Left lobe of liver (tissue), 2 donors: ENCODE data around the gene COG8. TPM values are rescaled to one million over a fixed set of nuclear protein-coding genes. Genes with fewer than 3 reads are reported as not detected.
A peak's percentile ranks its signal among the peaks of the same experiment; 100 is the strongest.

Source experiments
- ATAC-seq: fragments of 200-7000 bp; cut with Tn5 transposase; one replicate; pipeline ENCODE4 v1.9.1; 2020; ENCODE audit warnings: mild to moderate bottlenecking, moderate library complexity
- DNase-seq: peaks from one replicate; pipeline ENCODE4 v3.0.0-alpha.2; 2020; ENCODE audit warnings: low spot score
- total RNA-seq: library from RNA; stranded (reverse); gene quantifications from one replicate; pipeline ENCODE4 v1.2.1, GENCODE V29; 2021
- donor health status: DM: no; HTN: no; CAD: no; lungs with moderate emphysema.
- donor health status: DM: no; HTN: yes; CAD: no.

The COG8 gene
- total RNA-seq, 1 donor from 2014 or later = 27.8 TPM

GRCh38 chr16:69320740-69321073 is 18.7 kb downstream of the COG8 start:
- DNase-seq (peak; percentile 41), ATAC-seq (no peak)

DNA sequence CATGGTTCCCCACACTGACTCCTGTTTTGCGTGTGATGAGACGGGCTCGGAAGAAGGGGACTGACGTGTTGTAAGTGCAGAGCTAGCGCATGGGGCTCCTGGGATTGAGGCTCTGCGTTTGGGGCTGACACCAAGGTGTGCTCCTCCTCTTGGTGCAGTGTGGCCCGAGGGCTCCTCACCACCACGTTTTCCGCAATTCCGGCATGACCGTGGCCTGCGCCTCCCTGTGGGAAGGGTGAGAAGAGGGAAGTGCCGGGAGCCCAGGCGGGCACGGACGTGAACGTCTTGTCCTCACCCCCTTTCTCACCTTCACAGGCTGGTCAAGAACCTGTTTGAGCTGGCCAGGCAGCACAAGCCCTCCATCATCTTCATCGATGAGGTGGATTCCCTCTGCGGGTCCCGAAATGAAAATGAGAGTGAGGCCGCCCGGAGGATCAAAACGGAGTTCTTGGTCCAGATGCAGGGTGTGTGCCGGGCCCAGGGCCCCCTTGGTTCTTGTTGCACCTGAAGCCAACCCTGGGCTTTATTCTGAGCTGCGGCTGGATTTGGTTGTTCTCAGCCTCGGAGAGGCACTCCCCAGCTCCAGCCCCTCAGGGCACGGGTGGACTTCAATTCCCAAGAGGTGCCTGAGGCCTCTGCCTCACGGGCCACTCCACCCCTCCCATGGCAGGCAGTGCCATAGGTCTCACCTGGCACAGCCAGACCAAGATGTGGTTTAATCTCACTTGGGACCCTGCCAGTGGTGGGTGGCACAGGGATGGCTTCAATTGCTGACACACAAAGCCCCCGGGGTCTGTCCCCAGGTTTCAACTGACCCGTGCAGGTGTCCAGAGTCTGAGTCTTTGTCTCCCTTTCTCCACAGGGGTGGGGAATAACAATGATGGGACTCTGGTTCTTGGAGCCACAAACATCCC is 19.3 kb downstream of the COG8 start:
- ATAC-seq (no peak), DNase-seq (peak; percentile 43)

- DNase-seq (no peak), ATAC-seq (no peak)
Measured at GRCh38 chr16:69319381-69319780, 20.0 kb downstream of the COG8 start.

DNA sequence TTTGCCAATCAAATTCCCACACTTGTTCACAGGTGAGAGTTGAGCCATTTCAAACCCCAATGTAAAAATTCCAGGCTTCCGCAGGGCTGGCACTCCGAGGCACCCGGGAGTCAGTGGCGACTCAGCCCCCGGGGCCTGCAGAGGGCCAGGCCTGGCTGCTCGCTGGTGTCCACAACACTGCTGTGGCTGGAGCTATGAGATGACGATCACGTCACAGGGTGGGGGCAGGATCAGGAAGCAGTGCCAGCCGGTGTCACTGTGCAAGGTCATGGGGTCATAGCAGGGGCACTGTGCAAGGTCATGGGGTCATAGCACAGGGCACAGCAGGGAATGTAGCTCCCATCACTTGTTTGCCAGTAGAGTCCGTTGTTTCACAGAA is 20.5 kb downstream of the COG8 start:
- DNase-seq = no peak
- no peak for ATAC-seq

DNA sequence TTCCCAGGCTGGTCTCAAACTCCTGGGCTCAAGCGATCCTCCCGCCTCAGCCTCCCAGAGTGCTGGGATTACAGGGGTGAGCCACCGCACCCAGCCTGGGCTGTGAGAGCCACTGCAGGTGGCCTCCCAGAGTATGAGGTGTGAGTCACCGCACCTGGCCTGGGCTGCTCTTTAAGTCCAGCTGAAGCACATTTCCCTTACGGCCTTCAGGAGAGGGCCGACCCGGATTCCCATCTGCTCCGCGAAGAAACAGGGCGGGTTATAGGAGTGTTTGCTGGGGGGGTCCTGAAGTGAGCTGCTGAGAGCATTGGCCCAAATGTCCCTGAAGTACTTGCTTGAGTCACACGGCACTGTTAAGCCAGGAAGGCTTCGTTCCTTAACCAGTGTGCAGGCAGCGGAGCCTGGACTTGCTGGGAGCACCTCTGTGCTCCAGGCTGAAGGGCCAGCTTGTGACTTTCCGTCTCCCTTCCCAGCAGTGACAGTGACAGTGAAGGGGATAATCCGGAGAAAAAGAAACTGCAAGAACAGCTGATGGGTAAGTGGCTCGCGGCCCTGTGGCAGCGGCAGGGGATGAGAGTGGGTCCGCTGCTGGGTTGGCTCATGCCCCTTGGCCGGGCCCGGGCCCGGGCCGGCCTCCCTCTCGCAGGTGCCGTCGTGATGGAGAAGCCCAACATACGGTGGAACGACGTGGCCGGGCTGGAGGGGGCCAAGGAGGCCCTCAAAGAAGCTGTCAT is 21.0 kb downstream of the COG8 start:
- no peak for ATAC-seq
- DNase-seq = no peak

DNA sequence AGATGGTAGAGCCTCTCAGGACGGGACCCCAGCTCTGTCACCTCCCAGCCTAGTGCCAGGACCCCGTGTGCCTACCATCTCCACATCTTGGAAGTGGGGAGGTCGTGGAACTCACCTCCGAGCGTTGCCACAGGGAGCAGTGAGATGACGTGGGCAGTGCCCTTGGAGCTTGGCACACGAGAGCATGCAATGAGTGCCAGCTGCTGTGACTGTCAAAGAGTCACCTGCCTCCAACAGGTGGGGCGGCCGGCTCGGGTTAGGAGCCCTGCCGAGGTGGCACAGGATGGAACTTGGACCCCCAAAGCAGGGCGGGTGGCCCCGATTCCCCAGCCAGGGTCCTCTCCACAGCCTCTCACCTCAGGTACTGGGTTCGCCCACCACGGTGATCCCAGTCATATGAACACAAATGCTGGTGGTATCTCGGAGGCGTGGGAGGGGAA is 22.7 kb downstream of the COG8 start:
- DNase-seq (peak; percentile 91), ATAC-seq (peak; percentile 74)

DNA sequence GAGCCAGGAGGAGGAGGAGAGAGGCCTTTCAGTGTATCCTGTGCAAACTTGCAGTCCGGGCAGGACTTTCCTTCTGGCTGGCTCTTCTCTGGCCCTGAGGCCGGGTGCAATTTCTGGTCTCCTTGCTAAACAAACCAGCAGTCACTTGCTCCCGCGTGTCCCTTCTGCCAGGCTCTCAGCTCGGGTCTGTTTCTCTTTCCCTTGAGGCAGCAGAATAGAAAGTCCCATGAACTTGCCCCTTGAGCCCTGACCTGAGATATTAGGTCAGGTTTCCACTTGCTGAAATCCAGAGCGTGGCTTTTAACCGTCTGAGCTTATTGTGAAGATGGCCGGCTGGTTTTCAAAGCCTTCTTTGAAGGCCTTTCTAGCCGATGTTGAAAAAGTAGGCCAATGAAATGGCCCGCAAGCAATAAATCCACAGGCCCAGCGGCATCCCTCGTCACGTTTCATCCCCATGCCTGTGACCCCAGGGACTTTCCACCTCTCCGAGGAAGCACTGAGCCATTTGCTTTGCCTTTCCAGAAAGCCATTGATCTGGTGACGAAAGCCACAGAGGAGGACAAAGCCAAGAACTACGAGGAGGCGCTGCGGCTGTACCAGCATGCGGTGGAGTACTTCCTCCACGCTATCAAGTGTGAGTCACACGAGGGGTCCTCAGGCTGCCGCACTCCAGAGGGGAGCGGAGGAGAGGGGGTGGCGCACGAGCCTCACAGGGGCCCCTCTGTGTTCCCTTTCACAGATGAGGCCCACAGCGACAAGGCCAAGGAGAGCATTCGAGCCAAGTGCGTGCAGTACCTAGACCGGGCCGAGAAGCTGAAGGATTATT is 23.7 kb downstream of the COG8 start:
- ATAC-seq (peak; percentile 32), DNase-seq (peak; percentile 79)

DNA sequence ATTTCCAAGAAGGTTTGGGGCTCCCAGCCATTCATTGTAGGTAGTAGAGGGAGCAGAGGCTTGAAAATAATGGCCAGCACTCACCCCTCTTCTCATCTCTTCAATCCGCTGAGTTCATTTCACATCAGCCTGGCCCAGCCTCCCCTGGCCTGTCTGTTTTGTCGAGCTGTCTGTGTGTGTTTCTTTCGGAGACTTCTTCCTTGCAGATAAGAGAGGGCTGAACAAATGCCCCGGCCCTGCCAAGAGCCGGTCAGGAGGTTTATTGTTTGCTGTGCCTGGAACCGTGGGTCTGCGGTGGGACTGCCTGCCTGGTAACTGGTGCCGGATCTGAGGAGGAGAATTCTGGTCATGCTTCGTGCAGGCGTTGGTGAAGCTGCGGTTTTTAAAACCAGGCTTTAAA is 24.8 kb downstream of the COG8 start:
- DNase-seq = no peak
- no peak for ATAC-seq

DNA sequence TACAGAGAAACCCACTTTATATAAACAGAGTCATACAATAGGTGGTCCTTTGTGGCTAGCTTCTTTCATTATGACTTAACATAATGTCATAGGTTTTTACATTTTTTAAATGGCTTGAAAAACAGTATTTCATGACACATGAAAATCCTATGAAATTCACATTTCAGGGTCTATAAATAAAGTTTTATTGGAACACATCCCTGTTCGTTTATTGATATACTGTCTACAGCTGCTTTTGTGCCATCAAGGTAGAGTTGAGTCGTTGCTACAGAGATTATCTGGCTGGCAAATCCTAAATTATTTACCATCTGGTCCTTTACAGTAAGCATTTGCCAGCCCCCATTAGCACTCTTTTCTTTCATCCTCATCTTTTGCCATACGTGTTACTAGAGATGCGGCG is 25.9 kb downstream of the COG8 start:
- DNase-seq (no peak), ATAC-seq (no peak)

- peak; percentile 38 for ATAC-seq
- DNase-seq = no peak
Measured at GRCh38 chr16:69311533-69312387, 27.6 kb downstream of the COG8 start.

DNA sequence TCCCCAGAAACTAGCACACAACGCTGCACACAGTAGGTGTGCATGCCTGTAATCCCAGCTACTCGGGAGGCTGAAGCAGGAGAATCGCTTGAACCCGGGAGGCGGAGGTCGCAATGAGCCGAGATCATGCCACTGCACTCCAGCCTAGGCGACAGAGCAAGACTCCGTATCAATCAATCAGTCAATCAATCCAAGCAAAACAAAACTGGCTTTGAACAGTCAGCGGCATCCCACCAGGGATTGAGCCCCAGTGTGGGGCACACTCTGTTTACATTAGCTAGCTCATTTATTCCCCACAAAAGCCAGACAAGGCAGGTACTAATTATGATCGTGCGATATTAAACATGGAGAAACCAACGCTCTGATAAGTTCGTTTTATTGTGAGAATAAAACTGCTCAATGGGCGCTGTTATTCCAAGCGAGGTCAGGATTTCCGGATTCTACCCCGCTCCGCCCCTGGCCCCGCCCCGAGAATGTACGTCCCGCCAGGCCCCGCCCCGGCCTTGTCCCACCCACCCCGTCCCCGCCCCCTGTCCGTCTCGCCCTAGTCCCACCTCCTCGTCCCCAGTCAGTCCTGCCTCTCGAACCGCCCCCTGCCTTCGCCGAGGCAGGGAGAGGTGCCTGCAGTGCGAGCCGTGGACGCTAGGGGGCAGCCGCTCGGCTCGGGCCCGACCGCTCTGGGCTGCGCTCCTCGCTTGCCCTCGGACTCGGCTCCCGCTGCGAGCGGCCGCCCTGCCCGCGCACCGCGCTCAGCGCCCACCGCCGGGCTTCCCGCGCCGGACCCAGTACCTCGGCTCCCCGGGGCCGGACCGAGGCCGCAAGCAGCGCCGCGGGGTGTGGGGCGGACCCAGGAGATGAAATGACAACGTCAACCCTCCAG is 28.5 kb downstream of the COG8 start, which contains the start of gene VPS4A:
VPS4A (plus strand) TSS at position 698 of the 880 bp plus-strand sequence; CDS start at position 860, 162 bp downstream.
- DNase-seq = peak; percentile 97
- peak; percentile 90 for ATAC-seq

DNA sequence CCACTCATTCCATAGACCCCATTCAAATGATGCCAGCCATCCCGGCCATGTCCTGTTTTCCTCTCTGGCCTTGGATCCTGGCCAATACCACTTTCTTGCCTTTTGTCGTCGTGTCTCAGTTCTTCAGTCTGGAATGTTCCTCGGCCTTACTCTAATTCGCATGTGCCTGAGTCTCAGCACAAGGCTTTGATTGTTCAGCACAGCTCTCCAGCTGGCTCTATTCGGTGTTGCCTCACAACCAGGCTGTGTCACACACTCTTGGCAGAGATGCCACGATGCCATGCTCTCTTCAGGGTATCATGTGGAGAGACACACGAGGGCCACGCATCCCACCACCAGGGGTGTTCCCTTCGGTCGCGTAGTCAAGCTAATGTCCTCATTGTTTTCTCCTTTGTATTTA is 30.0 kb downstream of the COG8 start:
- DNase-seq (no peak), ATAC-seq (no peak)

DNA sequence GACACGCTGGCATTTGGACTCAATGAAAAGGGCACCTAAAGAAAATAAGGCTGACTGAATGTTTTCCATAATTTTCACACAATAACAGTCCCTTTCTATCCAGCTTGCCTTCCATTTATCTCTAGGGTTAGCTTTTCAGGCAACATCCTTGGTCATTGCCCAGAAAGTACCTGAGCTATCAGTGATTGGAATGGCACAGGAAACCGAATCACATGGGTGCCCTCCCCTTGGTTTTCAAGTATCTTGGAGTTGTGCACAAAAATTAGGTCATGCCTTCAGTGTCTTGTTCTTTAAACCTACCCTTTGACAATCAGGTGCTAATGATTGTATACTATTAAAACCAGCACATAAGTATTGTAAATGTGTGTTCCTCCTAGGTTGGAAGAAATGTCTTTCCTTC is 31.5 kb downstream of the COG8 start:
- DNase-seq (no peak), ATAC-seq (no peak)

DNA sequence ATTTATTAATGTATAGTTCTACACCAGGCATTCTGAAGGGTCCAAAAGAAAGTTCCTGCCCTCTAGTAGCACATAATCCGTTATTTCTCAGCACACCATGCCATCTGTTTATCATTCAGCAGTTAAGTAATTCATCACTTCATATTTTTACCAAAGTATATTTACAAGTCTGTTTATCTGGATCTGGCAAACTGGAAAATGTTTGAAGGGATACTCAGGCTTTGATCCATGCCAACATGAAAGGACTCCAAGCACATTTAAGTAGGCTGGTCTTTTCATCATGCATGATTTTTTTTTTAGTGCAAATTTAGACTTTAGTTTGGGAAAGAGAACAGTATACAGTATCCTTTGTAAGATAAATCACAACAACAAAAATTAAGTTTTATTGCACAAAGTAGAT is 32.3 kb downstream of the COG8 start:
- ATAC-seq (no peak), DNase-seq (no peak)

GRCh38 chr16:69306031-69306430 is 33.3 kb downstream of the COG8 start:
- ATAC-seq (no peak), DNase-seq (no peak)

- DNase-seq (no peak), ATAC-seq (no peak)
Measured at GRCh38 chr16:69302301-69302700, 37.1 kb downstream of the COG8 start.

- ATAC-seq (no peak), DNase-seq (no peak)
Measured at GRCh38 chr16:69301861-69302260, 37.5 kb downstream of the COG8 start.

- DNase-seq = no peak
- no peak for ATAC-seq
Measured at GRCh38 chr16:69301187-69301586, 38.2 kb downstream of the COG8 start.

DNA sequence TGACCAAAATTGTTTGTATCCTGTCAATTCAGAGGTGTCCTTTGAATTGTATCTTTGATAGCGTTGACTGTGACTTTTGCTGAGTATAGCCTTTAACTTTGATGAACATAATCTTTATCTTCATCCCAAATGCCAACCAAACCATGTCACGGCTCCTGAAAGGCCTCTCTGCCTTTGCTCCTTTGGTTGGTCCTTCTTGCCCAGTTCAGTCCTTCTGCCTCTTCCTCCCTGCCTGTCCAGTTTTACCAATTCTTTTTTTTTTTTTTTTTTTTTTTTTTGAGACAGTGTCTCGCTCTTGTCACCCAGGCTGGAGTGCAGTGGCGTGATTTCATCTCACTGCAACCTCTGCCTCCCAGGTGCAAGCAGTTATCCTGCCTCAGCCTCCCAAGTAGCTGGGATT is 41.1 kb downstream of the COG8 start:
- DNase-seq (no peak), ATAC-seq (no peak)
